Astrocyte (in vitro differentiated cells and primary cell): ENCODE data around the gene MYOCD. TPM values are rescaled to one million over a fixed set of nuclear protein-coding genes. Genes with fewer than 3 reads are reported as not detected.

Experiments
- DNase-seq: peaks from one replicate; pipeline ENCODE4 v3.0.0-alpha.2; 2010; ENCODE audit warnings: low read depth
- FAIRE-seq: peaks from 2 replicates; lab custom pipeline; 2011; peaks lifted over from hg19 to GRCh38; lab: Jason Lieb, UNC
- H2AFZ ChIP-seq: 2 replicates; pipeline ENCODE4 v1.6.0; 2012; ENCODE audit warnings: low read depth, low read length, inconsistent platforms
- H3K27ac ChIP-seq: 2 replicates; pipeline ENCODE4 v1.5.1; 2011; ENCODE audit warnings: low read depth, low read length, inconsistent platforms
- H3K27me3 ChIP-seq: 2 replicates; pipeline ENCODE4 v1.6.0; 2011; ENCODE audit warnings: low read length, inconsistent platforms; ENCODE audit not compliant: insufficient read depth
- H3K36me3 ChIP-seq: 2 replicates; pipeline ENCODE4 v1.5.1; 2011; ENCODE audit warnings: low read length, inconsistent platforms; ENCODE audit not compliant: insufficient read depth
- H3K4me1 ChIP-seq: 2 replicates; pipeline ENCODE4 v1.5.1; 2011; ENCODE audit warnings: low read length, inconsistent platforms; ENCODE audit not compliant: insufficient read depth
- H3K4me2 ChIP-seq: 2 replicates; pipeline ENCODE4 v1.6.0; 2012; ENCODE audit warnings: low read length, inconsistent platforms
- H3K4me3 ChIP-seq: 2 replicates; pipeline ENCODE4 v1.5.1; 2011; ENCODE audit warnings: low read depth, mild to moderate bottlenecking, low read length, inconsistent platforms; ENCODE audit not compliant: insufficient read depth
- H3K79me2 ChIP-seq: 2 replicates; pipeline ENCODE4 v1.6.0; 2012; ENCODE audit warnings: mild to moderate bottlenecking, low read length, inconsistent platforms; ENCODE audit not compliant: insufficient read depth
- H3K9ac ChIP-seq: 2 replicates; pipeline ENCODE4 v1.6.0; 2012; ENCODE audit warnings: mild to moderate bottlenecking, low read length, inconsistent platforms
- H3K9me3 ChIP-seq: 2 replicates; pipeline ENCODE4 v1.5.1; 2012; ENCODE audit warnings: low read depth, mild to moderate bottlenecking, low read length, inconsistent platforms; ENCODE audit not compliant: insufficient read depth
- H4K20me1 ChIP-seq: 2 replicates; pipeline ENCODE4 v1.6.0; 2012; ENCODE audit warnings: low read length, inconsistent platforms; ENCODE audit not compliant: insufficient read depth
- H3K27ac Mint-ChIP-seq: one replicate; pipeline ENCODE4 v1.8.0; 2021; ENCODE audit warnings: mild to moderate bottlenecking, mixed read lengths; ENCODE audit not compliant: unreplicated experiment
- H3K27me3 Mint-ChIP-seq: one replicate; pipeline ENCODE4 v1.8.0; 2021; ENCODE audit warnings: low read depth, mixed read lengths; ENCODE audit not compliant: unreplicated experiment
- H3K36me3 Mint-ChIP-seq: one replicate; pipeline ENCODE4 v1.8.0; 2021; ENCODE audit warnings: low read depth, mixed read lengths; ENCODE audit not compliant: unreplicated experiment
- H3K4me1 Mint-ChIP-seq: one replicate; pipeline ENCODE4 v1.8.0; 2021; ENCODE audit warnings: low read depth, mixed read lengths; ENCODE audit not compliant: unreplicated experiment
- H3K4me3 Mint-ChIP-seq: one replicate; pipeline ENCODE4 v1.8.0; 2021; ENCODE audit warnings: mild to moderate bottlenecking, moderate library complexity, mixed read lengths; ENCODE audit not compliant: unreplicated experiment
- H3K9me3 Mint-ChIP-seq: one replicate; pipeline ENCODE4 v1.8.0; 2021; ENCODE audit warnings: mild to moderate bottlenecking, mixed read lengths; ENCODE audit not compliant: unreplicated experiment
- CTCF ChIP-seq: IDR thresholded peaks from 2 replicates; pipeline ENCODE4 v1.5.1; 2011; ENCODE audit warnings: low read depth, mild to moderate bottlenecking, inconsistent platforms, low read length, moderate library complexity; ENCODE audit not compliant: insufficient read depth
- EZH2 ChIP-seq: IDR thresholded peaks from 2 replicates; pipeline ENCODE4 v1.6.1; 2012; ENCODE audit warnings: mild to moderate bottlenecking, low read length, inconsistent platforms; ENCODE audit not compliant: insufficient read depth
- total RNA-seq: library from RNA; stranded (reverse); gene quantifications from 2 replicates; pipeline ENCODE4 v1.2.1, GENCODE V29; 2021

Gene MYOCD
- total RNA-seq, 1 donor from 2014 or later, result 2.8 TPM

- no peak overlapping the region for H2AFZ ChIP-seq
Measured at GRCh38 chr17:12765548-12765947, 99.9 kb downstream of the MYOCD start.

GRCh38 chr17:12768255-12768654 is 102.6 kb downstream of the MYOCD start:
- H4K20me1 ChIP-seq, result no peaks in the 10 kb centered on the region
- H3K27ac ChIP-seq, result no peak overlapping the region
- no peak for FAIRE-seq
- no peaks in the 10 kb centered on the region for H3K9me3 ChIP-seq
- no peak overlapping the region for H3K27ac Mint-ChIP-seq
- no peak overlapping the region for H3K4me3 ChIP-seq
- H3K9me3 Mint-ChIP-seq, result no peaks in the 10 kb centered on the region
- H3K79me2 ChIP-seq, result no peaks in the 10 kb centered on the region
- no peak overlapping the region for H3K4me3 Mint-ChIP-seq
- H3K4me2 ChIP-seq, result no peak overlapping the region
- no peaks in the 10 kb centered on the region for H3K4me1 ChIP-seq
- peaks cover 3% of the 10 kb centered on the region for H3K27me3 ChIP-seq
- H3K27me3 Mint-ChIP-seq, result peaks cover 4% of the 10 kb centered on the region
- peaks cover 9% of the 10 kb centered on the region for H3K4me1 Mint-ChIP-seq
- no peak overlapping the region for H2AFZ ChIP-seq
- H3K9ac ChIP-seq, result no peak overlapping the region
- no peaks in the 10 kb centered on the region for H3K36me3 Mint-ChIP-seq
- no peak for DNase-seq
- H3K36me3 ChIP-seq, result no peaks in the 10 kb centered on the region
- no peak for TF ChIP-seq CTCF
- TF ChIP-seq EZH2, result no peak

More at GRCh38 chr17:12765548-12765947, 99.9 kb downstream of the MYOCD start:
- TF ChIP-seq CTCF (no peak), EZH2 (no peak)
- Mint-ChIP-seq H3K27me3 (peaks cover 7% of the 10 kb centered on the region), H3K27ac (no peak overlapping the region), H3K4me3 (no peak overlapping the region), H3K36me3 (no peaks in the 10 kb centered on the region), H3K9me3 (peaks cover 2% of the 10 kb centered on the region), H3K4me1 (peaks cover 9% of the 10 kb centered on the region)
- DNase-seq (peak; percentile 91), FAIRE-seq (peak; percentile 37)
- H3K9ac ChIP-seq, result no peak overlapping the region
- H3K27ac ChIP-seq, result no peak overlapping the region
- no peak overlapping the region for H3K4me2 ChIP-seq
- H3K79me2 ChIP-seq, result no peaks in the 10 kb centered on the region
- H3K4me1 ChIP-seq, result no peaks in the 10 kb centered on the region
- H3K4me3 ChIP-seq, result no peak overlapping the region
- no peaks in the 10 kb centered on the region for H3K27me3 ChIP-seq
- no peaks in the 10 kb centered on the region for H3K36me3 ChIP-seq
- no peaks in the 10 kb centered on the region for H3K9me3 ChIP-seq
- no peaks in the 10 kb centered on the region for H4K20me1 ChIP-seq

- H3K4me1 Mint-ChIP-seq, result peaks cover 9% of the 10 kb centered on the region
- Histone ChIP-seq H3K36me3 (no peaks in the 10 kb centered on the region), H3K27me3 (peaks cover 3% of the 10 kb centered on the region), H3K4me2 (no peak overlapping the region), H2AFZ (no peak overlapping the region), H3K9ac (no peak overlapping the region), H3K79me2 (no peaks in the 10 kb centered on the region), H3K4me1 (no peaks in the 10 kb centered on the region), H4K20me1 (no peaks in the 10 kb centered on the region), H3K9me3 (no peaks in the 10 kb centered on the region), H3K27ac (no peak overlapping the region), H3K4me3 (no peak overlapping the region)
- no peak overlapping the region for H3K4me3 Mint-ChIP-seq
- TF ChIP-seq CTCF (no peak), EZH2 (no peak)
- peaks cover 7% of the 10 kb centered on the region for H3K27me3 Mint-ChIP-seq
- H3K9me3 Mint-ChIP-seq, result no peaks in the 10 kb centered on the region
- FAIRE-seq (no peak), DNase-seq (no peak)
- no peak overlapping the region for H3K27ac Mint-ChIP-seq
- no peaks in the 10 kb centered on the region for H3K36me3 Mint-ChIP-seq
Measured at GRCh38 chr17:12769981-12770380, 104.3 kb downstream of the MYOCD start.
